Measurements from ENCODE around the gene FOXA3.

DNA sequence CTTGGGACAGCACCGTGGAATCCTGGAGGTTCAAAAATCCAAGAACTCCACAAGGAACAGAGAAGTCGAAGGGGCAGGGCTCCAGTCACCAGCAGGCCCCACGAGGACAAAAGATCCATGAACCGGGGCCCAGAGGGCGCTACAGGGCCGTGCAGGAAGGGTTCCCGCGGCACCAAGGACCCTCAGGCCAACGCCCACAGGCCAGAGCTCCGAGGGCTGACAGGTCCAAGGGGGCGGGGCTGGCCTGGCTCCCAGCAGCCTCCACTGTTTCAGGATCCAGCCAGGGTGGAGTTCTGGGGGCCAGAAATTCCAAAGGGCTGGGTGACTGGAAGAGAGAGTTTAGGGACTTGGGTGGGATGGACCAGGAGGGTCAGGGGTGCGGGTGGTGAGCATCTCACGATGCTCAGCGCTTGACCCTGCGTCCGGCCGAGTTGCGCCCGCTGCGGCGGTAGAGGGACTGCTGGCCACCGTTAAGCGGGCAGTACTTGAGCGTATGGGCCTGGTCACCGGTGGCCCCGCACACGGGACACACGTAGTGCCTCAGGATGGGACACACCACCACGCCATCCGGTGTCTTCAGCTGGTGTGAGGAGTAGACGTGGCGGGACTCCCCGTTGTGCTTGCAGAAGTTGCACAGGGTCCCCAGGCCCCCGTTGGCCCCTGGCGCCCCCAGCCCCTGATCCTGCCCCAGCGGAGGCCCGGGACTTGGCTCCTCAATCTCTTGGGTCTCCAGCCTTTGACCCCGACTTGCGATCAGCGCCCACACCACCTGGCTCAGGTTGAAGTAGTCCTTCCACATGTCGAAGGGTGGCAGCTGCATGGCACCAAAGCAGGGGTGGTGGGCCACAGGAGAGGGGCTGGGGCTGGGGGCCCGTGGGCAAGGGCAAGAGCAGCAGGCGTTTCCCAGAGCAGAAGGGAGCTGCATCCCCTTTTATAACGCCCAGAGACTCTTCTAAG lies 50.0 kb downstream of the FOXA3 start, which contains the start of gene NANOS2:
- TF ChIP-seq, protein P1, sequence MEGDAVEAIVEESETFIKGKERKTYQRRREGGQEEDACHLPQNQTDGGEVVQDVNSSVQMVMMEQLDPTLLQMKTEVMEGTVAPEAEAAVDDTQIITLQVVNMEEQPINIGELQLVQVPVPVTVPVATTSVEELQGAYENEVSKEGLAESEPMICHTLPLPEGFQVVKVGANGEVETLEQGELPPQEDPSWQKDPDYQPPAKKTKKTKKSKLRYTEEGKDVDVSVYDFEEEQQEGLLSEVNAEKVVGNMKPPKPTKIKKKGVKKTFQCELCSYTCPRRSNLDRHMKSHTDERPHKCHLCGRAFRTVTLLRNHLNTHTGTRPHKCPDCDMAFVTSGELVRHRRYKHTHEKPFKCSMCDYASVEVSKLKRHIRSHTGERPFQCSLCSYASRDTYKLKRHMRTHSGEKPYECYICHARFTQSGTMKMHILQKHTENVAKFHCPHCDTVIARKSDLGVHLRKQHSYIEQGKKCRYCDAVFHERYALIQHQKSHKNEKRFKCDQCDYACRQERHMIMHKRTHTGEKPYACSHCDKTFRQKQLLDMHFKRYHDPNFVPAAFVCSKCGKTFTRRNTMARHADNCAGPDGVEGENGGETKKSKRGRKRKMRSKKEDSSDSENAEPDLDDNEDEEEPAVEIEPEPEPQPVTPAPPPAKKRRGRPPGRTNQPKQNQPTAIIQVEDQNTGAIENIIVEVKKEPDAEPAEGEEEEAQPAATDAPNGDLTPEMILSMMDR (IDR thresholded peaks at IDR 0.05) = no peak
- TF ChIP-seq POLR2A (IDR thresholded peaks at IDR 0.05) = no peak
